Measurements from ENCODE around the gene ZNF518A.
"Not testable (repeated sequence)": the region's sequence is repeated elsewhere in the genome, so short reads cannot be mapped to it uniquely, and the experiment has no call there.

Gene ZNF518A

DNA sequence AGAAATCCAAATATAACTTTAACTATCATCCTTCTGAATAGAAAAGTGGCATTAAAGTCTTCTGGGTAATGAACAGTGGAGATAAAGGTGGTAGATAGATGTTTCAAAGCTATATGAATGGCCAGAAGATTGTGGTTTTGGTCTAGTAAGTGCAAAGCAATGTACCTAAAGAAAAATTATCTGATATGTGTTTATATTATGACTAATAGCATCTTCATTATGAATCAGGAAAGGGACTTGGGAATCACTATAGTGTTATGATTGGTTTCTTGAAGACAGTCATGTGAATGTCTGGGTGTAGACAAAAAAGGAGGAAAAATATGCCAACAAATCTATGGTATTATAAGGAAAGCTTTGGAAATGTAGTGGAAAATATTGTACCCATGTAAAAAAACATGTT is 3.0 kb downstream of the ZNF518A start:
- ATAC-seq: no peak

DNA sequence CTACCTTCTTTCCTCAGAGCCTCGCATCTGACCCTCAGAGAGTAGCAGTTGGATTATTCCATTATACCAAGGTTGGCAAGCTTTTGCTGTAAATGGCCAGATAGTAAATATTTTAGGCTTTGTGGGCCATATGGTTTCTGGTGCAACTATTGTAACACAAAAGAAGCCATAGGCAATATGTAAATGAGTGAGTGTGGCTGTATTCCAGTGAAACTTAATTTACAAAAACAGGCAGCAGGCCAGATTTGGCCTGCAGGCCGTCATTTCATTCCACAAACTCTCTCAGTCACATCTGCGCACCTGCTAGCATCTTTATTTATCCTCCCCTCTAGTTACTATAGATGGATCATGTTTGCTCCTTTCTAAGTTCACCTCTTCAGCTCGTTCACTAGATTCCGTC is 6.7 kb downstream of the ZNF518A start:
- ATAC-seq: no peak

DNA sequence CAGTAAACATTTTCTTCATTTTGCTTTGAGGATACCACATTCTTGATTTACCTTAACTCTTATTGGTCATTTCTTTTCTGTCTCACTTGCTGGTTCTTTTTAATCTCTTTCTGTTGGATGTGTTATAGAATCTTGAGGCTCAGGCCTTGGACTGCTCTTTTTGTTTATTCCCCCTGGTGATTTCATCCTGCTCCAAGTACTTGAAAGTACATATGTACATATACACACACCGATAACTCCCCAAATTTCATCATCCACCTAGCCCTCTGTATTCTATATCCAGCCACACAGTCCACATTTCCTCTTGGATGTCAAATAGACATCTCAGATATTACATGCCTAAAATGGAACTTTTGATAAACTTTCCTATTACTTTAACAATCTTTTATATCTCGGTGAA is 7.5 kb downstream of the ZNF518A start:
- no peak for ATAC-seq

DNA sequence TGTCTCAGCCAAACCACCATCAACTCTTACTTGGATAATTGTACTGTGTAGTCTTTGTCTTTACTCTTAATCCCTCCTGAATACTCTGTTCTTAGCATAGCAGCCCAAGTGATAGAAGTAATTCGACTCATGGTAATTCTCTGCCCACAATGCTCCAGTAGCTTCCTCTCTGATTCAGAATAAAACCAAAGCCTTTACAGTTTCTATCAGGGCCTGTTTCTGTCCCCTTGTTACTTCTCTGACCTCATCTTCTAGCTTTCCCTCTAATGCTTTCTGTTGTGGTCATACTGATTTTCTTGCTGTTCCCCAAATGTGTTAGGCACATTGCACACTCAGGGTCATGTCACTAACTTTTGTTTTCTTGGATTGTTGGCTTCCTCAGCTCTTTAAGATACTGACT is 8.0 kb downstream of the ZNF518A start:
- ATAC-seq: peak in 1 of 2 donors; percentile 13

DNA sequence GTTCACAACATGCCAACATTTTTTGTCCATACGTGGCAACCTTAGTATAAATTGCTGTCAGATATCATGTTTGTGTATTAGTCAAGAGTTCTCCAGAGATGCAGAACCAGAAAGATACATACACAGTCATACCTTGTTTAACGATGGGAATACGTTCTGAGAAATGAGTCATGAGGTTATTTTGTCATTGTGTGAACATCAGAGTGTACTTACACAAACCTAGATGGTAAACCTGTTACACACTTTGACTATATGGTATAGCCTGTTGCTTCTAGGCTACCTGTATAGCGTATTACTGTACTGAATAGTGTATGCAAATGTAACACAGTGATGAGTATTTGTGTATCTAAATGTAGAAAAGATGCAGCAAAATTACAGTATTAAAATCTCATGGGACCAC is 22.3 kb downstream of the ZNF518A start:
- ATAC-seq: no peak

DNA sequence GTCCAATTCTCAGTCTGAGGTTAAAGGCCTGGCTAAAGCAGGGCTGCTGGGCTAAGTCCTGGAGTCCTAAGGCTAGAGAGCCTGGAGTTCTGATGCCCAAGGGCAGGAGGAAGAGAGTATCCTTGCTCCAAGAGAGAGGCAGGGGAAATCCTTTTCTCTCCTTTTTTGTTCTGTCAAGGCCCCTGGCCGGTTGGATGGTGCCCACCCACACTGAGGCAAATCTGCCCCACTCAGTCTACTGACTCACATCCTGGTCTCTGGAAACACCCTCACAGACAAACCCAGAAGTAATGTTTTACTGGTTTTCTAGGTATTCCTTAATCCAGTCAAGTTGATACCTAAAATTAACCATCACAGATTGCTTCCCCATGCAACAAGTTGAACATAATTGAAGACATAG is 23.0 kb downstream of the ZNF518A start:
- no peak for ATAC-seq

DNA sequence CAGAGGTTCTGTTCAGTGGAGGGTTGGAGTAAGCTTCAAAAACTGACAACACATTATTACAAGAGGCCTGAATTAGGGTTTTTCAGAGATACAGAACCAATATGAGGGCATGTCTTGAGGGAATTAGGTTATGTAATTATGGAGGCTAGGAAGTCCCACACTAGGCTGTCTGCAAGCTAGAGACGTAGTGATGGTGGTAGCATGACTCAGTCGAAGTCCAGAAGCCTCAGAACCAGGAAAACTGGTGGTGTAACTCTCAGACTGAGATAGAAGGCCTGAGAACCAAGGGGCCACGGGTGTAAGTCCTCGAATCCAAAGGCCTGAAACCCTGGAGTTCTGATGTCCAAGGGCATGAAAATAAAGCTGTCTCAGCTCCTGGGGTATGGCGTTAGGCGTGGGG is 35.6 kb downstream of the ZNF518A start:
- no peak for ATAC-seq

DNA sequence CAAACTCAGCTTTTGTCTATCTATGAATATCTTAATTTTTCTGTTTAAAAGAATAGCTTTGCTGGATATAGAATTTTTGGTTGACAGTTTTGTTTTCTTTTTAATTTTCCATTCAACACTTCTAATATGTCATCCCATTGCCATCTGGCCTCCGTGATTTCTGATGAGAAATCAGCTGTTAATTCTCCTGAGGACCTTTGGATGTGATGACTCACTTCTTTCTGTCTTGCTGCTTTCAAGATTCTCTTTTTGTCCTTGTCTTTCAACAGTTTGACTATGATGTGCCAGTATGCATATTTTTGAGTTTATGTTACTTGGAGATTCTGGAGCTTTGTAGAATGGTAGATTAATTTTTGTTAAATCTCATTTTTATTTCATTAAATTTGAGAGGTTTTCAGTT is 38.4 kb downstream of the ZNF518A start:
- ATAC-seq: no peak

DNA sequence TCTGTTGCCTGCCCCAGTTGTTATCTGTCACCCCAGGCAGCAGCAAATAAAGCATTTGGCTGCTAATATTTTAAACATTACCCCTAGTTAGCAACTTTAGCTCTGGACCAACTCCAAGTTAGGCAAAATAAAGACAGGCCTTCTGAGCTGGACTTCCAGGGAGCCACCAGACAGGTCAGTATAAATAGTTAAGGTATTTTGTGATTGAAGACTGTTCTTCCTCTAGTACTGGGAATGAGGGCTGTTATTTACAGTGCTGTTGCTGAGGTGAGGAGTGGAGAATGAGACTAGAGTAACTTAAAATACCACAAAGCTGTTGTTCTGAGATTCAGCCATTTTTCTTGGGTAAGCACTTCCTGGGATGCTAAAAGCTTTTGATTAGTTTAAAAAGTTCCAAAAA is 40.1 kb downstream of the ZNF518A start:
- no peak for ATAC-seq

DNA sequence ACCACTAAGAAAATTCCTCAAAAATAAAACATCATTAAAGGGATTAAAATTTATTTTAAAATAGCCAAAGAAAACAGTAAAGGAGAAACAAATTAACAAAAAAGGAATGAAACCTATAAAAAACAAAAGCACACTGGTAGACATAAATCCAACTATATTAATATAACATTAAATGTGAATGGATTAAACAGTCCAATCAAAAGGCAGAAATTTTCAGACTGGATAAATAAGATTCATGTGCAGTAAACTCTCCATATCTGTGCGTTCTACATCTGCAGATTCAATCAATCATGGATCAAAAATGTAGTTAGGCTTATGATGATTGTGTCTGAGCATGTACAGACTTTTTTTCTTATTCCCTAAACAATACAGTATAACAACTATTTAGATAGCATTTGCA is 42.6 kb downstream of the ZNF518A start:
- no peak for ATAC-seq

DNA sequence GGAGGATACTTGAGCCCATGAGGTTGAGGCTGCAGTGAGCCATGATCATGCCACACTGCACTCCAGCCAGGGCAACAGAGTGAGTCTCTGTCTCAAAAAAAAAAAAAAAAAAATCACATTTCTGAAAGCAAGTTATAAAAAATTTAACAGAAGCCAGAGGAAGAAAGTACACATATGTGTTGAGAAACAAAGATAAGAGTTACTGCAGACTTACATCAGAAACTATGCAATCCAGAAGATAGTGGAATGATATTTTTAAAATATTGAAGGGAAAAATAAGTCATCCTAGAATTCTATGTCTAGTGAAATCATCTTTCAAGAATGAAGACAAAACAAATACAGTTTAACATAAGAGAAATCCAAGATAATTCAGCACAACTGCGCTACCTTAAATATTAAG is 46.9 kb downstream of the ZNF518A start:
- ATAC-seq: no peak

DNA sequence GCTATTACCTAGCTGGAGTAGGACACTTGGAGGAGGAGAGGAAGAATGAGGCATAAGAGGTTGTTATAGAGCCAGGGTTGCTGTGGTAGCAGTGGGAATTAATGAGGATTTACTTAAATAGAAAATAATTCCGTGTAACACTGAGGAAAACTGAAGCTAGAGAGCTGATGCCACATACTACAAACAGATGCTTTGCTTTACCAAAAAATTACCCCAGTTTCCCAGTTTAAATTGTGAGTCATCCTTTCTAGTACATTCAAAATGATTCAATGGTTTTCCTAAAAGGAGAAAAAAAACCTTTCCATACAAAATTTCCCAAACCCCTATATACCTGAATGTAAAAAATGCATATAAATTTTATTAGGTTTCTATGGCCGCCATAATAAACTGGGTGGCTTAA is 58.3 kb downstream of the ZNF518A start:
- ATAC-seq: no peak

DNA sequence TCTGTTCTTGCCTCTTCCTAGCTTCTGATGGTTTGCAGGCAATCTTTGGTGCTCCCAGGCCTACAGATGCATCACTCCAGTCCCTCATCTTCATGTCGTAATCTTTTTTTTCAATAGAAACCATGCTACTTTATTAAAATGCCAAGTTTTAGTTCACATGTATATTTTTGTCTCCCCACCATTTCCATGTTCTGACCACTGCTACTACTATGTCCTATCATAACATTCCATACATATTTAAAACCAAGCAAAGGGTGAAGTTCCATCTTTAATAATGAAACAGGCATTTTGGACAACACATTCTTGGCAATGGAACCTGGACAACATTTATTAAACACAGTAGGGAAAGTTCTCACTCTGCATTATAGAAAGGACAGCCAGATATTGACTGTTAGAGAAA is 58.8 kb downstream of the ZNF518A start:
- no peak for ATAC-seq

DNA sequence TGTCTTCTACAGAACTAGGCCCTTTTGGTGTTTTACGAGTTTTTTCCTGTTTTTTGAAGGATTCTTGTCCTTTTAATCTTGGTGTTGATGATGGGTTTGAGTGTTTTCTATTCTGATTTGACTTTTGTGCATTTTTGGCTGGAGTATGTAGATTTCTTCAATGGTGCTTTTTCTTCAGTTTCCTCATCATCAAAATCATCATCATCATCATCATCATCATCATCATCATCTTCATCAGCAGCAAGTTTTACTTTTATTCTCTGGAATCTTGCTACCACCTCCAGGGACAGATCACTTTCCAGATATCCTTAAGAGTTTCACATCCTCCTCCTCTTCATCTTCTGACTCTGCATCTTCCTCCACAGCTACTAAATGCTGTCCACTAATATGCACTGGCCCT is 59.4 kb downstream of the ZNF518A start:
- ATAC-seq: not testable (repeated sequence)

DNA sequence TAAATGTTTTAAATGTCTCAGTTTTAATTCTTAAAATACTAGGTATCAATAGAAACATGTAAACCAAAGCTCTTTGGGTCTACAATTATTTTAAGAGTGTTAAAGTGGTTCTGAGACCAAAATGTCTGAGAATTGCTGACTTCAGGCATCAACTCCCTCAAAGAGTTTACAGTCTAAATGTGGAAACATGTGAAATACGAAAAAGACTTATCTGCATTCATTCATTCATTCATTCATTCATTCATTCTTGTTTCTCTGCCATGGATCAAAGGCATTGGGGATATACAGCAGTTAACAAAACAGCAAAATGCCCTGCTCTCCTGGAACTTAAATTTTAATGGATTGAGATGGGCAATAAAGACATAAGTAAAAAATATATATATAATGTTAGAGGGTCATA is 71.4 kb downstream of the ZNF518A start:
- ATAC-seq: no peak

DNA sequence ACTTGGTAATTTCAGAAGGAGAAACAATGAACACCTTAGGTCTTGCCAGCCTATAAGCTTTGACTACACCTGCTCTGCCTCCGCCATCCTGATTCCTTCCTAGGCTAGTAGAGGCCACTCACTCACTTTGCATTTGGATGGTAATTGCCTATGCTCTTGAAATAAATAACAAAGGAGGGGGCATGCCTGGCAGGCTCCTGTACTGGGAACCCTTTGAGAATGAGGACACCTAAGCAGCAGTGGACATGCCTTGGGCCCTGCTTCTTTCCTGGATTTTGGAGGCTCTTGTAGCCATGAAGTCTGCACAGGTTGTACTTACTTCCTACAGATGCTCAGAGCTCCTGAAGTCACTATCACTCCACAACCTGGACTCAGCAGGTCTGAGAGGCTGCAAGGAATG is 75.5 kb downstream of the ZNF518A start:
- ATAC-seq: no peak

DNA sequence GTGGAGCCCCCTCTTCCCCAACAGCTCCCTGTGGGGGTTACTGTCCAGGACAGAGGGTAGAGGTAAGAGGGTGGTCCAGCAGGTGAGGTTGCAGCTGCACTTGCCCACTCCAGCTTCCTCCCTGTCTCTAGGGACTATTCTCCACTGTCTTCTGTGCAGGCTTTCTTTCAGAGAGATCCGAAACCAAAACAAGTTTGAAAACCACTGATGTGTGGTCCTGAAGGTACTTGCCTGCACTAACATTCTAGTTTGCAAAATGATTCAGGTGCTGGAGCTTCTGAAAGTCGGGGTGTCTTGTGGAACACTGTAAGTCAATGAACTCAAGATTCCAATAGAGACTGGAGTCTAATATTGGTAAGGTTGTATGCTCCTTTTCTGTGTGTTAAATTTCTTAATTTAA is 78.2 kb downstream of the ZNF518A start:
- ATAC-seq: no peak

DNA sequence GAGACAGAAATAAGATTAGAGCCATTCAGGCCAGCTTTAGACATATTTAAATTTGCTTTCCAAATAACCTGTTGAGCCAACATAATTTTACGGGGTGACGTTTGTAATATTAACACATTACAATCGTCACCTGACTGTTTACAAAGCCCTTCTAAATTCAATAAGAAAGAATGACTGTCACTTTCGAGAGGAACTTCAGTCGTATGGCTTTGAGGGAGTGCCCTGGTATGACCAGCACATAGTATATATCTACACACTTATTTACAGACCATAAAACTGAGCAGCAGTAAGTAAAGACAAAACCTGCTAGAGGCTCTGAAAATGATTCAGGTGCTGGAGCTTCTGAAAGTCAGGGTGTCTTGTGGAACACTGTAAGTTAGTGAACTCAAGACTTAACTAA is 78.8 kb downstream of the ZNF518A start:
- ATAC-seq: no peak

DNA sequence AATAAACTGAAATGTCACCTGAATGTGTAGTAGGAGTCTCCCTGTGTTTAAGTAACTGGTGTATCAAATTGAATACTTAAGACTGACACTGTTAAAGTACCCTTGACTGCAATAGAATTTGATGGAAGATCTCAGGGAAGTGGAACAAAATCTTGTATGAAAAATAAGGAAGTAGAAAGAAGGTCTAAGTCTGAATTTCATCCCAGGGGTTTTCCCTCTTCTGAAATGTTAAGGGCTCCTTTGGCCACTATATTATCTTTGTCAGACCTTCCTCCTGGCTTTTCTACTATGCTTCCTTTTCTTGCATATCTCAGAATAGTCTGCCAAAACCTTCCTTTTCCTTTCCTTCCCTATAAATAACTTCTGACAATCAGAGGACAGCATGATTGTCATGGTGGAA is 81.7 kb downstream of the ZNF518A start:
- ATAC-seq: no peak

DNA sequence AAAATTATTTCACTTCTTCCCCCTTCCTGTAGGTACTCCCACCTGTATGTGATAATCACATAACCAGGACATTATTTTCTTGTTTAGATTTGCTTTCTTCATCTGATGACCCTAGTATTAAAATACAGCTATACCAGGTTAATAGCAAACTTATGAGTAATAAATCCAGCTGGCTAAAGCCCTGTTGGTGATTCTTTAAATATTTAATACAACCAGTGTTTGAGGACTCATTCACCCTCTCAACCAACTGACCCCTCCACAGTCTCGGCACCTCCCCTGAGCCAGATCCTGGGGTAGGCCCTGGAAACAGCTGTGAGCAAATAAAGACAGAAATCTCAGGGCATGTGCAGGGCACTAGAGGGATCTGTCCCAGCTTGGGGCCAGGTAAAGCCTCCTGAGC is 82.8 kb downstream of the ZNF518A start:
- ATAC-seq: no peak

All from activated CD4-positive, CD25-positive, alpha-beta regulatory T cell treated with anti-CD3 and anti-CD28 coated beads, Interleukin-2, amount 50 U/mL, for 24 hours (primary cell).